KBM-7 (cell line): ENCODE measurements around the gene LPO.

Experiments used
- DNase-seq: peaks from one replicate; pipeline ENCODE4 v3.0.0-alpha.2; 2015
- in situ Hi-C: fragments of 300-500 bp; cut with MboI; formaldehyde crosslinking; loops from 2 replicates; pipeline ENCODE4 v1.14.3; 2020; ENCODE audit warnings: low sequenced_read_pairs, low pct_unique_long_range_greater_than_20kb, mixed read lengths

The LPO gene

GRCh38 chr17:58224315-58224714, 14.1 kb upstream of the LPO start:
- in situ Hi-C loops: no loop called here
- peak; percentile 45 for DNase-seq

- no peak for DNase-seq
- in situ Hi-C loops: no loop called here
Measured at GRCh38 chr17:58227733-58228132, 10.7 kb upstream of the LPO start.

GRCh38 chr17:58228679-58229078, 9.7 kb upstream of the LPO start:
- in situ Hi-C loops: no loop called here
- DNase-seq: no peak

- in situ Hi-C loops: no loop called here
- DNase-seq: no peak
Measured at GRCh38 chr17:58229384-58229783, 9.0 kb upstream of the LPO start.

GRCh38 chr17:58229881-58230280, 8.5 kb upstream of the LPO start:
- DNase-seq: no peak
- in situ Hi-C loops: no loop called here

- no peak for DNase-seq
- in situ Hi-C loops: no loop called here
Measured at GRCh38 chr17:58231641-58232040, 6.7 kb upstream of the LPO start.

- in situ Hi-C loops: no loop called here
- peak; percentile 90 for DNase-seq
Measured at GRCh38 chr17:58232707-58233156, 5.7 kb upstream of the LPO start.

- in situ Hi-C loops: no loop called here
Measured at GRCh38 chr17:58233543-58233942, 4.8 kb upstream of the LPO start.

GRCh38 chr17:58234512-58234911, 3.9 kb upstream of the LPO start:
- in situ Hi-C loops: no loop called here
- DNase-seq: no peak

More at GRCh38 chr17:58233543-58233942, 4.8 kb upstream of the LPO start:
- DNase-seq: peak; percentile 38

GRCh38 chr17:58235821-58236220, 2.6 kb upstream of the LPO start:
- no peak for DNase-seq
- in situ Hi-C loops: no loop called here

GRCh38 chr17:58236394-58236793, 2.0 kb upstream of the LPO start:
- in situ Hi-C loops: no loop called here

GRCh38 chr17:58239987-58240386, 1.6 kb downstream of the LPO start:
- in situ Hi-C loops: no loop called here
- DNase-seq: no peak

More at GRCh38 chr17:58236394-58236793, 2.0 kb upstream of the LPO start:
- no peak for DNase-seq

GRCh38 chr17:58242171-58242784, 3.9 kb downstream of the LPO start:
- DNase-seq: no peak
- in situ Hi-C loops: no loop called here

GRCh38 chr17:58244963-58245362, 6.6 kb downstream of the LPO start:
- in situ Hi-C loops: no loop called here
- no peak for DNase-seq

GRCh38 chr17:58245428-58246103, 7.2 kb downstream of the LPO start:
- in situ Hi-C loops: no loop called here
- no peak for DNase-seq

- no peak for DNase-seq
- in situ Hi-C loops: no loop called here
Measured at GRCh38 chr17:58246104-58246740, 7.8 kb downstream of the LPO start.

GRCh38 chr17:58246781-58247180, 8.4 kb downstream of the LPO start:
- in situ Hi-C loops: no loop called here
- no peak for DNase-seq

- DNase-seq: peak; percentile 60
- in situ Hi-C loops: no loop called here
Measured at GRCh38 chr17:58247511-58248363, 9.4 kb downstream of the LPO start.

GRCh38 chr17:58248955-58249269, 10.5 kb downstream of the LPO start:
- in situ Hi-C loops: no loop called here
- no peak for DNase-seq
